ELR (cell line): ENCODE results near the gene ACSL6.
A peak's percentile ranks its signal among the peaks of the same experiment; 100 is the strongest.

Experiments
- DNase-seq: peaks from one replicate; pipeline ENCODE4 v3.0.0-alpha.2; 2015; ENCODE audit warnings: low read depth

ACSL6 gene

GRCh38 chr5:131999441-132000240 is 11.8 kb downstream of the ACSL6 start:
- DNase-seq: no peak

- no peak for DNase-seq
Measured at GRCh38 chr5:131999041-131999440, 12.4 kb downstream of the ACSL6 start.

- no peak for DNase-seq
Measured at GRCh38 chr5:131998431-131999040, 12.9 kb downstream of the ACSL6 start.

DNA sequence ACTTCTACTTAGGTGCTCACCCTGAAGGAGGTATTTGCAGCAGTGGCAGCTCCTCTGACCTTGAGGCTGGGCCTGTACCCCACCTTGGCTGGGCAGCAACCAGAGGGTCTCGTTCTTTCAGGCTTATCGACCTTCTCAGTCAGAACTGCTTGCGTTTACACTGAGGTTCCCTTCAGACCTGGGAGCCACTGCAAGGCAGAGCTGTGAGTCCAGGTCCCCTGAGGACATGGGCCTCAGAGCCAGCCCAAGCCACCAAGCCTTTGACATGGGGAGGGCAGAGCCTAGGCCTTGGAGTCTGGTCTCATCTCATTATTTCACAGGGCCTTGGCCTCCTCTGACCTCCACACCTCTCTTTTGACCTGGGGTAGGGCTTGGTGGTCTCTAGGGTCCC is 13.7 kb downstream of the ACSL6 start:
- DNase-seq: no peak

DNA sequence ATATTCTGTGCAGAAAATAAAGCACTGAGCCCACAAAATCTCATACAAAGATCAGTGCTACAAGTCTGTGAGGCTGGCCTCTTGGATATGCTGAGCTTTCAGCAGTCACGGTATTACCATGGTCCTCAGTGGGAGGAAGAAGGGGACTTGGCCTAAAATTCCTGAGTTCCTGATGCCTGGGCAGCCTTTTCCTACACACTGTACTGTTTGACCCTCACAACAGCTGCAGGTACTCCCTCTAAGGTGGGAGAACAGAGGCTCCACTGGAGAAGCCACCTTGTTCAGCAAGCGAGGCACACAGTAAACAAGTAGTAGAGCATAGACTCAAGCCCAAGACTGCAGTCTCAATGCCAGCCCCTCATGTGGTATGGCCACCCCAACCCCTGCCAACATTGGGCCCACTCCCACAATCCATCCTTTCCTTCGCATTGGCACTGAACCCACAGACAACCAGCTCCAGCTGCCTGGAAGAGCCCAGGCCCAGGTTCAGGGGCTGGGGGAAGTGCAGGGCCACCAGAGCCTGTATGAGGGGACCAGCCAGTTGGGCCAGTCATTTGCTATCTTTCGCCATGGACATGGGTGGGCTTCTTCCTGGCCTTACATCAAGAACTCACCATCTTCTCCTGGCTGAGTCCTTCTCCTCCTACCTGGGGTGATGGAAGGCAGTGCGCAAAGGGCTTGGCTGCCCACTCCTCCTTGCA is 14.3 kb downstream of the ACSL6 start:
- no peak for DNase-seq

DNA sequence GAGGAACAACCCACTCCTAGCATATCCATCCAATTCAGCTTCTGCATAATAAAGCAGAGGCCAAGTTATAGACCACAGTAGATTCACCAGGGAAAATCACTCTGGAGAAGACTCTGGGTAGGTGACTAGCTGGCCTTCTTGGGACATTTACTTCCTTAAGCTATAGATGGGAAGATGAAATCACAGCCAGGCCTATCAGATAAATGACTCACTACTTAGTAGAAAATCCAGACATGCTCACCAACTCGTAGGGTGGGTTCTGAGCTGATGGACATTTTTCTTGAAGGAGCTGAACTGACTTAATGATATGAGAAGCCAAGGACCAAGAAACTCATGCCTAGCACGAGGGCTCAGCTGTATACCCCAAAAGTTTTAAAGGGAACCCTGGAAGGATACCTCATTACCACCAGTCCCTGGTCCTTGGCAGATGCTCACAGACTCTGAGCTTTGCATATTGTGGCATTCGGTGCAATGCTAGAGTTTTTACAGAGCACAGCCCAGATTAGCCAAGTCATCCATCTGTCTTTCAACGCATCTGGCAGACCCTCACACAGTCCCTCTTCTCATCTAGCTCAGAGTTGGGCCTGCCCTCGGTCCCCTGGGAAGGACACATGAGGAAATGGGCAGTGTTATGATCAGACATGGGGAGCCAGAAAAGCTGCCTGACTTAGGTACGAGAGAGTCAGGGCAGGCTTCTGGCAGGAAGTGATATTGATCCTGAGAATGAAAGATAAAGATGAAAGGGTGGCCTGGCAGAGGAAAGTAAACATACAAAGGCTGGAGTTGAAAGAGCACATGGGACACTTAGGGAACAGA is 15.0 kb downstream of the ACSL6 start:
- no peak for DNase-seq

DNA sequence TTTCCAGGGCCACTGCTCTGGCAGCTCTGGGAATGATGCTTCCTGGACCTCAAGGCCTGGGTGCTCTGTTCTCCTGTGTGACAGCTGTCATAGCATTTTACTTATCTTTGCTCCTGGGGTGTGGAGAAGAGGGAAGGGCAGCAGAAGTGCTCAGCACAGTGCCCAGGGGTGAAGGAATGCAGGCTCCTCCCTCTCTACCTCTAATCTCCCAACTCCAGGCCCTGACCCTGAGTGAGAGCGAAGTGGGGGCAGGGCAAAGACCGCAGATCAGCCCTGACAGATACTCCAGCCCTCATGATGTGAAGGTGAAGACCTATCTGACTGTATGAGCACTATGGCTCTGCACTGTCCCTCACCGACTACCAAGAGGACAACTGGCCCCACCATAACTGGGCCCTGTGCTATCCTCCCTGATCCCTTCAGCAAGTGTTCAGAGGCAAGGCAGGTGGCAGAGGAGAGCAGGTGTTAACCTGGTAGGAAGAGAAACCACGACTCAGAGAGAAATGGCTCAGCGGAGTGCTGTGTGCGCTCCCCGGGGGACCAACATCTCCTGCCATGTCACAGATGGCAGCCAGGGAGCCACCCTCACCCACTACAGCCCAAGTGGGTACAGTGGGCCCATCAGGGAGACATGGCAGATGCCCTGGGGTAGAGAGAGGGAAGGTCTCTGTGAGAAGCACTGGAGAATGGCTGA is 16.8 kb downstream of the ACSL6 start:
- DNase-seq: no peak

GRCh38 chr5:131994090-131994489 is 17.4 kb downstream of the ACSL6 start:
- DNase-seq: no peak

DNA sequence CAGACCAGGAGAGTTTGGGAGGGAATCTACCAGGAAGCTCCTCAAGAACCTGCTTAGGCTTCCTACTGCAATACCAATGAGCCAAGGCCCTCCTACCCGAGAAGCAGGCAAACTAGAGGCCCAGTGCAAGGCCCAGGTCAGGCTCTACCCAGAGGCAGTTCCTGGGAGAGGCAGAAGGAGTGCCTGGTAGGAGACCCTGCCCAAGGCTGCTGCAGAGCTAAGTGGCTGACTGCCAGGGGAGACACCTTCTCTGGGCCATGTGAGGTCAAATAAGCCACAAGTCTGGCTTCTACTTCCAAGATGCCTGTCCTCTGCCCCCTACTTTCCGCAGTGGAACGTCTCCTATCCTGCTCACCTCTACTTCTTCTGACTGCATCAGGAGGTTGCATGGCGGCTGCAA is 17.8 kb downstream of the ACSL6 start:
- no peak for DNase-seq

- DNase-seq: peak; percentile 30
Measured at GRCh38 chr5:131992370-131992769, 19.1 kb downstream of the ACSL6 start.

GRCh38 chr5:131991593-131992324 is 19.7 kb downstream of the ACSL6 start:
- no peak for DNase-seq

- DNase-seq: no peak
Measured at GRCh38 chr5:131990716-131991115, 20.7 kb downstream of the ACSL6 start.

- DNase-seq: no peak
Measured at GRCh38 chr5:131988601-131989000, 22.9 kb downstream of the ACSL6 start.

DNA sequence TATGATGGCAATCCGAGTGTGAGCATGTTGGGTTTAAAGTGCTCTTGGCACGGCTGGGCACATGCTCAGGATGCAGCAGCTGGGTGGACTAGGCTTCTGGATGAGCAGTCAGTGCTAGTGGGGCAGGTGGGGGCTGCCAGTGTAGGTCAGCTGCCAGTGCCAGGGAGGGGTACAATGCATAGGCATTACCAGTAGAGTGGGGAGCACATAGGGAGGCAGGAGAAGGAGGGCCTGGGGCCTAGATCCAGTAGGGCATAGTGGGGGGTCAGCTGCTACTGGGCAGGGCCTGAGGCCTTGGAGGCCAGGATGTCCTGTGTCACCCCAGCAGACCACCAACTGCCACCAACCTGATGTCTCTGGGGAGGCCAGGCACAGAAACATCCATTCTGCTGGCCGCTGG is 24.2 kb downstream of the ACSL6 start:
- no peak for DNase-seq

DNA sequence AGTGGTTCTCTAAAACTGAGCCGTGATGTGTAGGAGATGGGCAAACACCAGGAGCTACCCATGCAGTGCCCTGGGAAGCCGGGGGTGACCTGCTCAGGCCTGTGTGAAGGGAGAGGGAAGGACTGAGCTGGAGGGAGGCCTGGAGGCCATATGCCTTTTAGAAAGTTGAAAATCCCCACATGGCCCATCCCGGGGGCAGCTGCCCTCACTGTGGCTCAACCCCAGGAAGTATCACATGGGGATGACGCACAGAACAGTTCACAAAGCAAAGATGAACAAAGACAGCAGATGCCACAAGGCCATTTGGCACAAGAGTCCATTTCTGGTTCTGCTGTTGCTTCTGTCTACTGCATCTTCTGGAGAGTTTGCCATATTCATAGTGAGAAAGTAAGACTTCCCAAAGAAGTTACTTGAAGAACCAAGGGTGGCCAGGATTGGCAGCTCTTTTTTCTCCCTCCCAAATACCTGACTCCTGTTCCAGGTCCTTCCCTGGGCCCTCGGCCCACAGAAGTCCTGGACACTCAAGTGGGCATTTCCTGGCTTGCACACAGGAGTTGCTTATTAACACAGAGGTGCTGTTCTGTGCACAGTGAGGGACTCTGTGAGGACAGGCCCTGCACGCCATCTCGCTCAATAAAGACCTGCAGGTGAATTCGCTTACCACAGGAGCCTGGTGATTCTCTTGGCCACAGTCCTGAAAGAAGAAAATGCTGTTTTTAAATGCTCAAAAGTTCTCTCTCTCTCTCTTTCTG is 25.1 kb downstream of the ACSL6 start:
- no peak for DNase-seq

DNA sequence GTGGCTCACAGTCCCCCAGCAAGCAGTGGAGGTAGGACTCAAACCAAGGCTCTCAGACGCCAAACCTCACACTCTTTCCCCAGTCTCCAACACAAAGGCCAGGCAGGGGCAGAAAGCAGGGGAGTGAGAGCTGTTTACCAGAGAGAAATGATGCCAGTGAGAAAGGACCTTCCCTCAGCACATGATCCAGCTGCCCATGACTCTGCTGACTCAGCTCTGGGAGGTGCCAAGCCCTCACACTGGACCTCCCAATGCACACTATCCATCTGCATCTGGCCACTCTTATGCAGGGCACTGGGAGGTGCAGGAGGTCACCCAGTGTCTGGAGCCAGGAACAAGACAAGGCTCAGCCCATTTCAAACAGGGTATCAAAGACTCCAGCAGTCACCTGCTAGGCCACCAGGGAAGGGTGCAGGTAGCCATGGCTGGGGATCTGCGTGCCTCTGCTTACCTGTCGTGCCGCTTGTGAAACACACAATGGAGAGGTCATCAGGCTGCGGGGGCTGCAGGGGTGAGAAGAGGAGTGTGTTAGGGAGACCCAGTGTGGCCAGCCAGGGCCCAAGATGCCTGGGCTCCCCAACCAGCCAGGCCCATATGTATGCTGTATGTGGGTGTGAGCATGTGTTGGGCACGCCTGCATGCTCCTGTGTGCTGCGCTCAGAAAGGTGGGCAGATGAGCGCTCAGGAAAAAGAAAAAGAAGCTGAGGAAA is 26.3 kb downstream of the ACSL6 start:
- DNase-seq: no peak

DNA sequence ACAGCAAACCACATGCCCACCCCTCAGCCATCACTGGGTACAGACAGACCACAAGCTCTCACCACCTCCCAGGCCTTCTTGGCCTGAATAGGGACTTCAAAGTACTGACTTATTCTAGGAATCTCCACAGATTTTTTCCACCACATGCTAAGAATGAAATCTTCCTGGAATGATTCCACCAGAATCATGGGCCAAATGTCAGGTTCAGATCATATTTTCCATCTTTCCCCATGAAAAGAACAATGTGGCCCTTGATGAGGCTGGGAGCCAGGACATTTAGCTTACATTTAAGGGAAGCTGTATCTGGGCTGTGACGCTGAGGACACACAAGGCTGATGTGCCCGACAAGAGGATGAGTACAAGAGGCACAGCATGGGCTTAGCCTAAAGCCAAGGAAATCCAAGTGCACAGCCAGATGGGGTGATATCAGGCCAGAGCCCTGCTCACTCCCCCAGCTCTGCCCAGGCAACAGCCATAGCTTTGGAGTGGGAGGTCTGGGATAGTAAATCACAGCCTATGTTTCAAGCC is 28.1 kb downstream of the ACSL6 start:
- DNase-seq: no peak

DNA sequence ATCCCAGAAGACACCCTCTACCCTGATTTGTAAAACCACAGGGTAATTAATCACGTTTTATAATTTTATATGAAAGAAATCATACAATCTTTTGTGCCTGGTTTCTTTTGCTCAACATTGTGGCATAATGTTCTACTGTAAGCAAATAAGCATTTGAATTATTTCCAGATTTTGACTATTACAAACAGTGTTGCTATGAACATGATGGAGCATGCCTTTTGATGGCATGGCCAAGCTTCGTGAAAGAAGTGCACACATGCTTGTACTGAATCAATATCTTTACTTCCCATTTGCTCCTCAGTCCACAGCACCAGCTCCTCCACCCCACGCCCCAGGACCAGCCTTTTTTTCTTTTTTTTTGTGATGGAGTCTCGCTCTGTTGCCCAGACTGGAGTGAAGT is 29.9 kb downstream of the ACSL6 start:
- DNase-seq: no peak

GRCh38 chr5:131980696-131981095 is 30.8 kb downstream of the ACSL6 start:
- no peak for DNase-seq
